ENCODE data around the gene SLC45A2. TPM values are rescaled to one million over a fixed set of nuclear protein-coding genes. Genes with fewer than 3 reads are reported as not detected.

SLC45A2 gene
- polyA plus RNA-seq, 3 donors: not detected

DNA sequence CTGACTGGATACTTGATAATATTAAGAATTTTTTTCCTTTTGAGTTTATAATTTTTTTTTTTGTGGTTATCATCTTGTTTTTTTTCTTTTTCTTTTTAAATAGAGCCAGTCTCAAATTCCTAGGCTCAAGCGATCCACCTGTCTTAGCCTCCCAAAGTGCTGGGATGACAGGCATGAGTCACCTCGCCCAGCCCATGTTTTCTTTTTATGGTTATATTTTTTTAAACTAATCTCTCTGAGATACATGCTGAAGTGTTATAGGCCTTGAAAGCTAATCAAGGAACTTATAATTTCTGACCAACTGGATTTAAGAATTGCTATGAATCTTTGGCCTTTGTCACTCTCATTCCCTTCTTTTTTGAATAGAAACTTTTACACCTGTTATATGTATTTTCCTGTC is 30.1 kb upstream of the SLC45A2 start:
- no peak overlapping the region for H3K4me3 ChIP-seq (replicated peaks in 1 of 3; ENCODE audit: low read depth in 2 of 3, low read length in 3 of 3)
- no peaks in the 10 kb centered on the region for H3K4me1 ChIP-seq (ENCODE audit: control insufficient read depth in 1 of 2, insufficient read depth in 2 of 2, low read length in 2 of 2)
- no peaks in the 10 kb centered on the region for H3K27me3 ChIP-seq (ENCODE audit: control insufficient read depth in 2 of 2, insufficient read depth in 2 of 2, low read length in 2 of 2)
- no peaks in the 10 kb centered on the region for H3K9me3 ChIP-seq (replicated peaks in 1 of 2; ENCODE audit: control insufficient read depth in 1 of 2, insufficient read depth in 1 of 2, low read length in 2 of 2)
- no peak overlapping the region for H3K9ac ChIP-seq (ENCODE audit: insufficient read depth, low read length, poor library complexity, severe bottlenecking)
- H3K79me2 ChIP-seq (ENCODE audit: insufficient read depth, low read length): no peaks in the 10 kb centered on the region
- Mint-ChIP-seq H3K36me3 (peaks cover 0 to 5% of the 10 kb centered on the region in 2 donors), H3K27ac (no peak overlapping the region), H3K4me1 (no peaks in the 10 kb centered on the region), H3K9me3 (peaks cover 0 to 9% (median 0%) of the 10 kb centered on the region in 7 donors), H3K27me3 (ENCODE audit: low read depth in 3 of 3) (peaks cover 0 to 3% (median 0%) of the 10 kb centered on the region in 3 donors), H3K4me3 (no peak overlapping the region)
- H4K20me1 ChIP-seq (ENCODE audit: insufficient read depth, low read length): no peaks in the 10 kb centered on the region
- no CpG with 5 or more reads among the region's 2 CpGs for WGBS (ENCODE audit: insufficient coverage)
- intact Hi-C loops (cut with micrococcal nuclease): no loop called here
- H3K4me2 ChIP-seq (replicated peaks; ENCODE audit: extremely low read depth, low read length, poor library complexity, severe bottlenecking): no peak overlapping the region
- no peaks in the 10 kb centered on the region for H3K36me3 ChIP-seq (replicated peaks in 1 of 2; ENCODE audit: control insufficient read depth in 1 of 2, insufficient read depth in 2 of 2, low read length in 2 of 2)
- no peak for DNase-seq
- TF ChIP-seq, protein P1, sequence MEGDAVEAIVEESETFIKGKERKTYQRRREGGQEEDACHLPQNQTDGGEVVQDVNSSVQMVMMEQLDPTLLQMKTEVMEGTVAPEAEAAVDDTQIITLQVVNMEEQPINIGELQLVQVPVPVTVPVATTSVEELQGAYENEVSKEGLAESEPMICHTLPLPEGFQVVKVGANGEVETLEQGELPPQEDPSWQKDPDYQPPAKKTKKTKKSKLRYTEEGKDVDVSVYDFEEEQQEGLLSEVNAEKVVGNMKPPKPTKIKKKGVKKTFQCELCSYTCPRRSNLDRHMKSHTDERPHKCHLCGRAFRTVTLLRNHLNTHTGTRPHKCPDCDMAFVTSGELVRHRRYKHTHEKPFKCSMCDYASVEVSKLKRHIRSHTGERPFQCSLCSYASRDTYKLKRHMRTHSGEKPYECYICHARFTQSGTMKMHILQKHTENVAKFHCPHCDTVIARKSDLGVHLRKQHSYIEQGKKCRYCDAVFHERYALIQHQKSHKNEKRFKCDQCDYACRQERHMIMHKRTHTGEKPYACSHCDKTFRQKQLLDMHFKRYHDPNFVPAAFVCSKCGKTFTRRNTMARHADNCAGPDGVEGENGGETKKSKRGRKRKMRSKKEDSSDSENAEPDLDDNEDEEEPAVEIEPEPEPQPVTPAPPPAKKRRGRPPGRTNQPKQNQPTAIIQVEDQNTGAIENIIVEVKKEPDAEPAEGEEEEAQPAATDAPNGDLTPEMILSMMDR (IDR thresholded peaks at IDR 0.05): no peak
- no peak overlapping the region for H3K27ac ChIP-seq (ENCODE audit: low read depth in 1 of 2, low read length in 2 of 2)
- H2AFZ ChIP-seq (ENCODE audit: insufficient read depth, low read depth, low read length, poor library complexity, severe bottlenecking): no peak overlapping the region

DNA sequence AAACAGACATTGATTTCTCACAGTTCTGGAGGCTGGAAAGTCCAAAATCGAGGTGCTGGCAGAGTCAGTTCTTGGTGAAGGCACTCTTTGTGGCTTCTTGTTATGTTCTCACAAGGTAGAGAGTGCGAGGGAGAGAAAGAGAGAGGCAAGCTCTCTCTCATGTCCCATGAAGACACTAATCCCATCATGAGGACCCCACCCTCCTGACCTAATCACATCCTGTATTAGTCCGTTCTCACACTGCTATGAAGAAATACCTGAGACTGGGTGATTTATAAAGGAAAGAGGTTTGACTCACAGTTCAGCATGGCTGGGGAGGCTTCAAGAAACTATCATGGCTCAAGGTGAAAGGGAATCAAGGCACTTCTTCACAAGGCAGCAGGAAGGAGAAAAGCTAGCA is 29.1 kb upstream of the SLC45A2 start:
- DNase-seq: no peak
- Histone ChIP-seq H3K9me3 (replicated peaks in 1 of 2; ENCODE audit: control insufficient read depth in 1 of 2, insufficient read depth in 1 of 2, low read length in 2 of 2) (no peaks in the 10 kb centered on the region), H4K20me1 (ENCODE audit: insufficient read depth, low read length) (no peaks in the 10 kb centered on the region), H3K4me3 (replicated peaks in 1 of 3; ENCODE audit: low read depth in 2 of 3, low read length in 3 of 3) (no peak overlapping the region), H3K4me1 (ENCODE audit: control insufficient read depth in 1 of 2, insufficient read depth in 2 of 2, low read length in 2 of 2) (peaks cover 4 to 6% of the 10 kb centered on the region in 2 donors), H3K27me3 (ENCODE audit: control insufficient read depth in 2 of 2, insufficient read depth in 2 of 2, low read length in 2 of 2) (no peaks in the 10 kb centered on the region), H3K27ac (ENCODE audit: low read depth in 1 of 2, low read length in 2 of 2) (no peak overlapping the region), H3K79me2 (ENCODE audit: insufficient read depth, low read length) (no peaks in the 10 kb centered on the region), H3K4me2 (replicated peaks; ENCODE audit: extremely low read depth, low read length, poor library complexity, severe bottlenecking) (no peak overlapping the region), H3K36me3 (replicated peaks in 1 of 2; ENCODE audit: control insufficient read depth in 1 of 2, insufficient read depth in 2 of 2, low read length in 2 of 2) (no peaks in the 10 kb centered on the region), H3K9ac (ENCODE audit: insufficient read depth, low read length, poor library complexity, severe bottlenecking) (no peak overlapping the region), H2AFZ (ENCODE audit: insufficient read depth, low read depth, low read length, poor library complexity, severe bottlenecking) (no peak overlapping the region)
- TF ChIP-seq, protein P1 (IDR thresholded peaks at IDR 0.05): no peak
- Mint-ChIP-seq H3K36me3 (peaks cover 0 to 1% of the 10 kb centered on the region in 2 donors), H3K9me3 (peaks cover 0 to 9% (median 0%) of the 10 kb centered on the region in 7 donors), H3K27me3 (ENCODE audit: low read depth in 3 of 3) (peaks cover 0 to 3% (median 0%) of the 10 kb centered on the region in 3 donors), H3K27ac (no peak overlapping the region), H3K4me3 (no peak overlapping the region), H3K4me1 (peaks cover 8% of the 10 kb centered on the region)
- no CpG with 5 or more reads among the region's 3 CpGs for WGBS (ENCODE audit: insufficient coverage)
- intact Hi-C loops (cut with micrococcal nuclease): no loop called here

Measured in CD14-positive monocyte (primary cell).